HG02885 (cell line): ENCODE data around the gene TTC8.
"Not testable (repeated sequence)": the region's sequence is repeated elsewhere in the genome, so short reads cannot be mapped to it uniquely, and the experiment has no call there.

Source experiments
- ATAC-seq: cut with Tn5 transposase; IDR thresholded peaks from one replicate; pipeline ENCODE4 v1.9.1; 2021; ENCODE audit warnings: mild to moderate bottlenecking; ENCODE audit not compliant: unreplicated experiment, poor library complexity

The TTC8 gene

DNA sequence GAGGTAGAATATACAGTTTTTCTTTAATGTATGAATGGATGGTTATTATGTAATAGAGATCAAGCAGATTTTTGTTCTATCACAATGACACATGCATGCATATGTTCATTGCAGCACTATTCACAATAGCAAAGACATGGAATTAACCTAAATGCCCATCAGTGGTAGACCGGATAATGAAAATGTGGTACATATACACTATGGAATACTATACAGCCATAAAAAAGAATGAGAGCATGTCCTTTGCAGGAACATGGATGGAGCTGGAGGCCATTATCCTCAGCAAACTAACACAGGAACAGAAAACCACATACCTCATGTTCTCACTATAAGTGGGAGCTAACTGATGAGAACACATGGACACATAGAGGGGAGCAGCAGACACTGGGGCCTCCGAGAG is 34.7 kb downstream of the TTC8 start:
- ATAC-seq, result not testable (repeated sequence)

DNA sequence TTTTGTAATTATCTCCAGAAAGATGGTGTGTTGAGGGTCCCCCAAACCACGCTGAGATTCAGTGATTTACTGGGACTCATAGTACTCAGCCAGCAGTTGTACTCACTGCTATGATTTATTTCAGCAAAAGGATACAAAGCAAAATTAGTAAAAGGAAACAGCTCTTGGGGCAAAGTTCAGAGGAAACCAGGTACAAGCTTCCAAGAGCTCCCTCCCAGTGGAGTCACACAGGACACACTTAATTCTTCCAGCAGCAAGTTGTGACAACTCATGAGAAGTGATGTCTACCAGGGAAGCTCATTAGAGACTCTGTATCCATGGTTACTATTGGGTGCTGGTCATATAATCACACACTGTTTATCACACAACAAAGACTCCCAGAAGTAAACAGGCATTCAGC is 38.7 kb downstream of the TTC8 start:
- ATAC-seq, result no peak

GRCh38 chr14:88864198-88864597 is 39.7 kb downstream of the TTC8 start:
- ATAC-seq, result no peak

DNA sequence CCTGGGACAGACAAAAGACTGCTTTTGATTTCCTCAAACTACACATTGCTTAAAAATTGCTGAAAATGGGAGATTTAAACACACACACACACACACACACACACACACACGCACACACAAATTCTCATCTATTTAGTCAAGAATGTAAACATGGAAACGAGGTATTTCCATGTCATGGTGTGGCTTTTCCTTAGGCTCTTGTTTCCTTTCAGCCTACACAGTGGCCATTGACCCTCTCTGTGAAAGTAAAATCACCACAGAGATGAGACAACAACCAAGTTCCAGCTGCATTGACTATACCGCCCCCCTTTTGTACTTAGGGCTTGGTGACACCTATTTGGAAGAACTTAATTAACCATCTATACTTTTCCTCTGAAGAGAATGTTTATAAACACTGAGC is 41.9 kb downstream of the TTC8 start:
- ATAC-seq, result no peak

GRCh38 chr14:88868558-88869159 is 44.2 kb downstream of the TTC8 start:
- ATAC-seq, result no peak

- ATAC-seq, result no peak
These were observed 46.3 kb downstream of the TTC8 start for GRCh38 chr14:88870777-88871176.

- no peak for ATAC-seq
These were observed 47.0 kb downstream of the TTC8 start for GRCh38 chr14:88871429-88871828.

DNA sequence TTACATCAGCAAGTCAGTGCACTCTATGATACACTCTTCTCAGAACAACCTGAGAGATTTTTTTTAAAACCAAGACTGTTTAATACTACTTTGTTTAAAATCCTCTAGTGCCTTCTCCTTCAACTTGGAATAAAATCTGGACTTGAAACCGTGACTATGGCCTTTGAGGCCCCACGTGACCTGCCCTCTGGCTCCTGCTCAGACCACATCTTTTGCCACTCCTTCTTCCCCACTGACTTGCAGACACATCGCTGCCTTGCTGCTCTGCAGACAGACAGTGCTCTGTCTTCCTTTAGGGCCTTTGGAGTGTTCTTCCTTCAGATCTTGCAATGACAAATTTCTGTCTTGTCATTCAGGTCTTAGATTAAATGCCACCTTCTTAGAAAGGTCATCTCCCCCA is 48.5 kb downstream of the TTC8 start:
- ATAC-seq, result no peak

- ATAC-seq, result no peak
These were observed 52.7 kb downstream of the TTC8 start for GRCh38 chr14:88877192-88877591.

- no peak for ATAC-seq
These were observed 54.6 kb downstream of the TTC8 start for GRCh38 chr14:88879022-88879421.

GRCh38 chr14:88882236-88882635 is 57.8 kb downstream of the TTC8 start:
- no peak for ATAC-seq

GRCh38 chr14:88895116-88895515 is 70.7 kb downstream of the TTC8 start:
- no peak for ATAC-seq

DNA sequence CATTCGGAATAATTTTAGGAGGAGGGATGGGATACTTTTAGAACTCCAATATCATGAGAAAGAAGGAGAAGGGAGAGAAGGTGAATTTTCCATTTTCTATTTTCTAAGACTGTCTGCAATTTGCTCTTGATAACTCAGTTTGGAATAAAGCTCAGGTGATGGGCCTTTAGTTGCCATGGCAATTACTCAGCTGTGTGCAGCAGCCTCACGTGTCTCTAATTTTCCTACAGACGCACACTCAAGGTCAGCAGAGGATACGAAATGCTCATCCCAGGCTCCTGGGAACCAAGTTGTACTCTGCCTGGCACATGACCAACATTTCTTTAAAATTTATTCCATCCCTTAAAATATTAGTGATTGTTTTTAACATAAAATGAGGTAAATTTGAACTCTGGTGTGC is 76.7 kb downstream of the TTC8 start:
- ATAC-seq, result no peak

- no peak for ATAC-seq
These were observed 77.5 kb downstream of the TTC8 start for GRCh38 chr14:88901991-88902390.

DNA sequence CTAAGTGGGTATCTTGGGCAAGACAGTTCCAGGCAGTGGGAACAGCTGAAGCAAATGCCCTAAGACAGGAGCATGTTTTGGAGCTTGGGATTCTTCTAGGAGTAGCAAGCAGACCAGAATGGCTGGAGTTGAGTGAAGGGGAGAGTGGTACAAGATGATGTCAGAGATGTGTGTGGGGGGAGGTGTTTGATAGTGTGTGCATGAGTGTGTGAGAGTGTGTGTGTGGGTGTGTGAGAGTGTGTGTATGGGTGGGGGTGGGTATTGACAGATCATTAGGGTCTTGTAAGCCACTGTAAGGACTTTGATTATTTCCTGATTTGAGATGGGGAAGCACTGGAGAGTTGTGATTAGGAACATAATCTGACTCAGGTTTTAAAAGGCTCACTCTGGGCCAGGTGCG is 78.4 kb downstream of the TTC8 start:
- ATAC-seq, result no peak

DNA sequence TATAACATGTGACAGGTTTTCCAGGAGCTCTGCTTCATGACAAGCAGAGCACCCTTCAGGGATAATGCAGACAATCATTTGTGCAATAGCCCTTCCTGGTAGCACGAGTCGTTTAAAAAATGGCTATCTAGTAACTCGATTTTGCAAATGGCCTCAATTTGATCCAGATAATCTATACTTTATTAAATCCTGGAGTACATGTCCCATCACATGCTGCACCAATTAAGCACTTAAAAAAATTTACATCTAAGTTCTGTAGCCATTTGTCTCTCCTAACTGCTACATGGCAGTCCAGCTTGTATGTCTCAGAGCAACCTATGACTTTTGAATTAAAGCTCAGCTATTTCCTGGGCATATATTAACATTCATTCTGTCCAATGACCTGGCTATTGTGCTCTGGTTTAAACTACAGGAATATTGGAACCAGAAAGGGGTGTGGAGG is 79.8 kb downstream of the TTC8 start:
- no peak for ATAC-seq

DNA sequence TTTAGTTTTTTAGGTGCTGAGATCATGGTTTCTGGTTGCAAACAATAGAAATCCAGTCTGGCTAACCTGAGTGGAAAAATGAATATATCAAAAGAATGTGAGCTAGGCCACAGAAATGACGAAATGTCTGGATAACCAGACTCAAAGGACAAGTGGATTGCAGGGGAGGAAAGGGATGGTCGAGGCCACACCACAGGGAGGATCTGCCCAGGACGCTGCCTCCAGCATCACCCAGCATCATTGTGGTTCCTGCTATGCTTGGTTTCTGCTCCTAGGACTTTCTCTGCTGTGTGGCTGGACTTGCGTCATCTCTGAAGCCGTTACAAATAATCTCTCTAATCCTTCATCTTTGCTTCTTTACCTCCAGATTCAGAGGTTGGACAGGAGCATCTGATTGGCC is 80.4 kb downstream of the TTC8 start:
- no peak for ATAC-seq

- no peak for ATAC-seq
These were observed 83.8 kb downstream of the TTC8 start for GRCh38 chr14:88908216-88908615.

DNA sequence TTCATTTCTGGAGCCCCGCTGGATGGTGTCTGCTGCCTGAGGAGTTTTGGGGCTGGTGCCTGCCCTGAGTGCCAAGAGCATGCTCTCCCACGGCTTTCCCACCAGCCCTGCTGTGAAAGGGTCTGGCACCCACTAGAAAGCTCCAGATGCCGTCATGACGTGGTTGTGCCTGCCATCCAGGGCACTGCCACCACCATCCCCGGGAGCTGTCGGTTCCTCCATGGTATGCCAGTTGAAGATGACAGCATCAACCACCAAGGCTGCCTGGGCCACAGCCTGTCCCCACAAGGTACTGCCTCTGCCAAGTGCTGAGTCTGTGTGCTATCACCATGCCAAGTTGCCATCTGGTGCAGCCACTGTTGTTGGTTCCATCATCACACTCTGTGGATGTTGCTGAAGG is 85.9 kb downstream of the TTC8 start:
- no peak for ATAC-seq

- no peak for ATAC-seq
These were observed 87.4 kb downstream of the TTC8 start for GRCh38 chr14:88911809-88912208.

- no peak for ATAC-seq
These were observed 90.5 kb downstream of the TTC8 start for GRCh38 chr14:88914956-88915355.

DNA sequence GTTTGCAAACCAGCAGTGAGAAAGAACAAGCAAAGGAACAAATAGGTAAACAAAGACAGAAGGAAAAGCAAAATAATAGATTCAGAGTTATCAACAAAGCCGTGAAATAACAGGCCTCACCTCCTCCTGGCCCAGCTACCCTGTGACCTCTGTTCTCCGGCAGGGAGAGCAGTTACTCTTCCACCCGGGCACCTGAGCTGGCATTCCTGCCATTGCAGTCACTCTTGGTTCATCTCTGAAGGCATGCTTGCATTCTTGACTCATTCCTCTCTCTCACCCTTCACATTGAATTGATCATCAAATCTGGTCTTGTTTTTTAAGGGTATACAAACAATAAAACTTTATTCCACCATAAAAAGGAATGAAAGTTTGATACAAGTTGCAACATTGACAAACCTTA is 95.1 kb downstream of the TTC8 start:
- no peak for ATAC-seq
